Neural cell (in vitro differentiated cells): Measurements from ENCODE around the gene VPS13D.

Experiments
- EP300 ChIP-seq: fragments of 450-650 bp; conservative IDR thresholded peaks from 2 replicates; pipeline ENCODE4 v1.6.1; 2014; ENCODE audit warnings: antibody characterized with exemption, mild to moderate bottlenecking, moderate library complexity; ENCODE audit not compliant: poor library complexity, severe bottlenecking
- EZH2 ChIP-seq: fragments of 200-600, 300-800 bp; shearing (Covaris generic), sonication (generic); IDR thresholded peaks from 2 replicates; pipeline ENCODE4 v1.6.1; 2014; ENCODE audit warnings: antibody characterized with exemption, low read length, borderline replicate concordance, mild to moderate bottlenecking; ENCODE audit not compliant: insufficient read depth, poor library complexity, severe bottlenecking
- MXI1 ChIP-seq: fragments of 450-650 bp; conservative IDR thresholded peaks from 2 replicates; pipeline ENCODE4 v1.6.1; 2014; ENCODE audit warnings: antibody characterized with exemption, mild to moderate bottlenecking; ENCODE audit not compliant: poor library complexity, severe bottlenecking
- POLR2AphosphoS5 ChIP-seq: IDR thresholded peaks from 2 replicates; pipeline ENCODE4 v1.6.1; 2012
- RAD21 ChIP-seq: fragments of 450-650 bp; conservative IDR thresholded peaks from 2 replicates; pipeline ENCODE4 v1.6.1; 2014; ENCODE audit warnings: antibody characterized with exemption, mild to moderate bottlenecking, moderate library complexity
- TAF1 ChIP-seq: IDR thresholded peaks from 2 replicates; pipeline ENCODE4 v1.6.1; 2012; ENCODE audit warnings: low read depth
- TF ChIP-seq, protein P1 (sequence below): fragments of 450-650 bp; IDR thresholded peaks from 2 replicates; pipeline ENCODE4 v1.5.1; 2014; ENCODE audit warnings: antibody characterized with exemption, mild to moderate bottlenecking, moderate library complexity; ENCODE audit not compliant: poor library complexity, severe bottlenecking

DNA sequence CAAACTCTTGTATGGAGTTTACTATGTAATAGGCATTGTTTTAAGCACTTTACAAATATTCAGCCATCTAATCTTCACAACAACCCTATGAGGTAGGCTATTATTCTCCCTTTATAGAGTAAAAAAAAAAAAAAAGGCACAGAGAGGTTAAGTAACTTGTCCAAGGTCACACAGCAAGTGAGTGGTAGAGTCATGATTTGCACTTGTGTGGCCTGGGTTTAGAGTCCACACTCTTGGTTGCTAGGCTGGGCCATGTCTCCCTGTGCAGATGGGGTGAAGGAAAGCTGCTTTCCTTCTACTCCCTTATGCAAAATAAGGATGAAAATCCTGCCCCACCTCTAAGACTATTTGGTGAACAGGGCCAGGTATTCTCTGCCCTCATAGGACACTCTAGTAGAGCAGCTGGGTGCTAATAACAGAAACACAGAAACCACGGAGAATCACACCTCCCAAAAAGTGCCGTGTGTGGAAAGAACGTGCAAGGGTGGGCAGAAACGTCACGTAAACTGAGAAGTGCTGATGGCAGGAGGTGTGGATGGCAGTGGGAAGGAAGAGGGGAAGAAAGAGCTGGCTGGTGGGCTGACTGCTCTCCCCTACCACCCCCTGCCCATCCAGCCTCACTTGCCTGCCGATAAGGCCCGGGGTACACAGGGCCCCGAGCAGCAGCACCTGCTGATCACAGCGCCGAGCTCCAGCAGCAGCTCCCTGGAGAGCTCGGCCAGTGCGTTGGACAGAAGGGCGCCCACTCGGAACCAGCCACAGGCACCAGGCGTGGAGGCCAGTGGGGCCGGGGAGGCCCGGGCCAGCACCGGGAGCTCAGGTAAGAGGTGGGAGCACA lies 28.3 kb upstream of the VPS13D start:
- TF ChIP-seq, protein P1, sequence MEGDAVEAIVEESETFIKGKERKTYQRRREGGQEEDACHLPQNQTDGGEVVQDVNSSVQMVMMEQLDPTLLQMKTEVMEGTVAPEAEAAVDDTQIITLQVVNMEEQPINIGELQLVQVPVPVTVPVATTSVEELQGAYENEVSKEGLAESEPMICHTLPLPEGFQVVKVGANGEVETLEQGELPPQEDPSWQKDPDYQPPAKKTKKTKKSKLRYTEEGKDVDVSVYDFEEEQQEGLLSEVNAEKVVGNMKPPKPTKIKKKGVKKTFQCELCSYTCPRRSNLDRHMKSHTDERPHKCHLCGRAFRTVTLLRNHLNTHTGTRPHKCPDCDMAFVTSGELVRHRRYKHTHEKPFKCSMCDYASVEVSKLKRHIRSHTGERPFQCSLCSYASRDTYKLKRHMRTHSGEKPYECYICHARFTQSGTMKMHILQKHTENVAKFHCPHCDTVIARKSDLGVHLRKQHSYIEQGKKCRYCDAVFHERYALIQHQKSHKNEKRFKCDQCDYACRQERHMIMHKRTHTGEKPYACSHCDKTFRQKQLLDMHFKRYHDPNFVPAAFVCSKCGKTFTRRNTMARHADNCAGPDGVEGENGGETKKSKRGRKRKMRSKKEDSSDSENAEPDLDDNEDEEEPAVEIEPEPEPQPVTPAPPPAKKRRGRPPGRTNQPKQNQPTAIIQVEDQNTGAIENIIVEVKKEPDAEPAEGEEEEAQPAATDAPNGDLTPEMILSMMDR: no peak
- TF ChIP-seq MXI1 (no peak), EP300 (no peak), TAF1 (no peak), POLR2AphosphoS5 (no peak), EZH2 (no peak), RAD21 (no peak)
